ENCODE measurements around the gene GABRR3.

The GABRR3 gene

GRCh38 chr3:97957617-97958311 is 77.4 kb downstream of the GABRR3 start:
- DNase-seq (ENCODE audit: low read depth in 2 of 2): no peak

- DNase-seq (ENCODE audit: low read depth in 2 of 2): no peak
Measured at GRCh38 chr3:97956051-97956450, 79.1 kb downstream of the GABRR3 start.

GRCh38 chr3:97954228-97954827 is 80.8 kb downstream of the GABRR3 start:
- DNase-seq (ENCODE audit: low read depth in 2 of 2): no peak

GRCh38 chr3:97952872-97953271 is 82.2 kb downstream of the GABRR3 start:
- DNase-seq (ENCODE audit: low read depth in 2 of 2): no peak

GRCh38 chr3:97952280-97952679 is 82.8 kb downstream of the GABRR3 start:
- DNase-seq (ENCODE audit: low read depth in 2 of 2): no peak

- DNase-seq (ENCODE audit: low read depth in 2 of 2): no peak
Measured at GRCh38 chr3:97950360-97950759, 84.8 kb downstream of the GABRR3 start.

GRCh38 chr3:97949743-97950142 is 85.4 kb downstream of the GABRR3 start:
- DNase-seq (ENCODE audit: low read depth in 2 of 2): no peak

GRCh38 chr3:97949110-97949485 is 86.0 kb downstream of the GABRR3 start:
- DNase-seq (ENCODE audit: low read depth in 2 of 2): no peak

- DNase-seq (ENCODE audit: low read depth in 2 of 2): no peak
Measured at GRCh38 chr3:97948351-97949109, 86.6 kb downstream of the GABRR3 start.

GRCh38 chr3:97942801-97943546 is 92.1 kb downstream of the GABRR3 start:
- DNase-seq (ENCODE audit: low read depth in 2 of 2): no peak

GRCh38 chr3:97940034-97940433 is 95.1 kb downstream of the GABRR3 start:
- DNase-seq (ENCODE audit: low read depth in 2 of 2): no peak

GRCh38 chr3:97939401-97939800 is 95.7 kb downstream of the GABRR3 start:
- no peak for DNase-seq (ENCODE audit: low read depth in 2 of 2)

GRCh38 chr3:97938444-97938843 is 96.7 kb downstream of the GABRR3 start:
- DNase-seq (ENCODE audit: low read depth in 2 of 2): no peak

GRCh38 chr3:97937205-97937604 is 97.9 kb downstream of the GABRR3 start:
- no peak for DNase-seq (ENCODE audit: low read depth in 2 of 2)

- no peak for DNase-seq (ENCODE audit: low read depth in 2 of 2)
Measured at GRCh38 chr3:97935842-97936241, 99.3 kb downstream of the GABRR3 start.
